ENCODE results near the gene OPRL1.
"Not testable (repeated sequence)": the region's sequence is repeated elsewhere in the genome, so short reads cannot be mapped to it uniquely, and the experiment has no call there.

OPRL1 gene

DNA sequence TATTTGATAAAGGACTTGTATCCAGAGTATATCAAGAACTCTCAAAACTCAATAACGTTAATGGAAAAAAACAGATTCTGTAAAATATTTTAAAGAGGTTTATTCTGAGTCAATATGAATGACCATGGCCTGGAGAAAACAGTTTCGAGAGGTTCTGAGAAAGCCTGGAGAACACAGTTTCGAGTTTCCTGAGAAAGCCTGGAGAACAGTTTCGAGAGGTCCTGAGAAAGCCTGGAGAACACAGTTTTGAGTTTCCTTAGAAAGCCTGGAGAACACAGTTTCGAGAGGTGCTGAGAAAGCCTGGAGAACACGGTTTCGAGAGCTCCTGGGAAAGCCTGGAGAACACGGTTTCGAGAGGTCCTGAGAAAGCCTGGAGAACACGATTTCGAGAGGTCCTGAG is 43.0 kb downstream of the OPRL1 start:
- not testable (repeated sequence) for DNase-seq

- not testable (repeated sequence) for DNase-seq
These were observed 43.6 kb downstream of the OPRL1 start for GRCh38 chr20:64123517-64123916.

- no peak for DNase-seq
These were observed 49.4 kb downstream of the OPRL1 start for GRCh38 chr20:64129146-64129782.

GRCh38 chr20:64130271-64130670 is 50.4 kb downstream of the OPRL1 start:
- no peak for DNase-seq

DNA sequence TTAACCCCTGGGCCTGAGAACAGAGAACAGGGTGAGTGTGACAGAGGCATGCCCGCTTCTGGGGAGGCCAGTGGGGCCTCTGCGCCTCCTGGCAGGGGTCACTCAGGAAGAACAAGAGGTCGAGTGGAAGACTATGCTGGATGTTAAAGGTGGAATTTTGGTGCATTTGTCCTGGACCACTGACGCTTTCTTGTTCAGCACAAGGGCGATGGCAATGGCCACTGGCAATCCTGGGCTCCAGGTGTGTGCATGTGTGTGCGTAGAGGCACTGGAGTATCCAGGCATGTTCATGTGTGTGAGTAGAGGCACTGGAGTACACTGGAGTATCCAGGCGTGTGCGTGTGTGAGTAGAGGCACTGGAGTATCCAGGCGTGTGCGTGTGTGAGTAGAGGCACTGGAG is 51.0 kb downstream of the OPRL1 start:
- no peak for DNase-seq

- DNase-seq, result peak; percentile 16
These were observed 51.5 kb downstream of the OPRL1 start for GRCh38 chr20:64131406-64131805.

DNA sequence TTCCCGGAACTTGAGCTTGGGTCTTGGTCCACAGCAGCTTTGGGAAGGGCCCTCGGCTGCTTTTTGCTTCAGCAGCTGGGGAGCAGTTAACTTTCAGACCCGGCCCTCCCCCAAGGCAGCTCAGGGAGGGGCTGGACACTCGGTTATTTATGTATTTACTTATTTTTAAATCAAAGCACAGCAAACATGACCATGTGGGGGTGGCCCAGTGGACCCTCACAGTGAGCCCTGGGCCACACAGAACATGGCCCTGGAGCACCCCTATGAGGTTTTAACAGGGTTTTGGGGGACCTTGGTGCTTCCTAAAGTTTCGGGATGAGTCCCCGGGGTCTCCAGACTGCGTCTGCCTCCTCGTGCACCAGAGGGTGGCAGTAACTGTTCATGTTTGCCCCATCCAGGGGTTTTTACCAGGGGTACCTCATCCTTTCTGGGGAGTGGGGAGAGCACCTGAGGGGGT is 54.1 kb downstream of the OPRL1 start:
- no peak for DNase-seq

DNA sequence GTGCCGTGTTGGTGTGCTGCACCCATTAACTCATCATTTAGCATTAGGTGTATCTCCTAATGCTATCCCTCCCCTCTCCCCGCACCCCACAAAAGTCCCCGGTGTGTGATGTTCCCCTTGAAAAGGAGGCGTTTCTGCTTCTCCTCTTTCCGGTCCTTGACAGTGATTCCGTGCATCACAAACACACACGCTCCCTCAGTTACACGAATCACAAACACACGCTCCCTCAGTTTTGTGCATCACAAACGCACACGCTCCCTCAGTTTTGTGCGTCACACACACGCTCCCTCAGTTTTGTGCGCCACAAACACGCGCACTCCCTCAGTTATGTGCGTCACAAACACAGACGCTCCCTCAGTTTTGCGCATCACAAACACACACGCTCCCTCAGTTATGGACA is 54.9 kb downstream of the OPRL1 start:
- not testable (repeated sequence) for DNase-seq

- no peak for DNase-seq
These were observed 56.3 kb downstream of the OPRL1 start for GRCh38 chr20:64136004-64136710.

GRCh38 chr20:64137598-64138031 is 57.7 kb downstream of the OPRL1 start:
- DNase-seq, result no peak

GRCh38 chr20:64138276-64138815 is 58.5 kb downstream of the OPRL1 start:
- no peak for DNase-seq

DNA sequence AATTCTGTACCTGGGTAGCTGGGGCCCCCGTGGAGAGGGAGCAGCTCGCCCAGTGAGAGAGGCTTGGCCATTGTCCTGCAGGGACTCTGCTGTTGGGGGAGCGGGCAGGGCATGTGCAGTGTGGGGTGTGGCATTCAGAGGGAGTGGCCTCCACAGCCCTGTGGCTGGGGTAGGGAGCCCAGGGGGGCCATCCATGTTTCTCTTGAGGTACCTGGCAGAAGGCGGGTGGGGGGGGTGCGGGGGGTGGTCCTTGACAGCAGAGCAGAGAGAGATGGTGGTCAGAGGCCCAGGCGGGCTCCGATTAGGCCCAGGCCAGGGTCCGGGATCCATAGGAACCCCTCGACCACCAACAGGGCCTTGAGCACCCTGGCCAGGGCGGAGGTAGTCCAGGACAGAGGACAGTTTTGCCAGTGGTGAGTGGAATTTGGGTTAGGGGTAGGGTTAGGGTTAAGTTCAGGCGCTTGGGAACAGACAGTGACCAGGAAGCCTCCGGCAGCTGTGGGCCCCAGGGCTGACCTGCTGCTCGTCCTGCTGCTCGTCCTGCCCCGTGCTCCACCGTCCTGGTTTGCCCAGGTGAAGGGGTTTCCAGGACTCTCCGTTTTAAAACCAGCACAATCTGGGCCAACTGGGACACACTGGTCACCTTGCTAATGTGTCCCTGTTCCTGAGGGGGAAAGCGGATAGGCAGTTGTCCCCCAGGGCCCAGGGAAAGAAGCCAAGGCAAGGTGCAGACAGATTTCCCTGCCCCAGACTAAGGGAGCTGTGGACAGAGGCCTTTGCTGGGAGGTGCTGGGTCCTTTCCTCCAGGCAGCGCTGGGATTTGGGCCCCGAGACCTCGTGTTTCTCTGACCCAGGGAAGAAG is 59.5 kb downstream of the OPRL1 start:
- DNase-seq, result no peak

- DNase-seq, result no peak
These were observed 60.4 kb downstream of the OPRL1 start for GRCh38 chr20:64140061-64140931.

DNA sequence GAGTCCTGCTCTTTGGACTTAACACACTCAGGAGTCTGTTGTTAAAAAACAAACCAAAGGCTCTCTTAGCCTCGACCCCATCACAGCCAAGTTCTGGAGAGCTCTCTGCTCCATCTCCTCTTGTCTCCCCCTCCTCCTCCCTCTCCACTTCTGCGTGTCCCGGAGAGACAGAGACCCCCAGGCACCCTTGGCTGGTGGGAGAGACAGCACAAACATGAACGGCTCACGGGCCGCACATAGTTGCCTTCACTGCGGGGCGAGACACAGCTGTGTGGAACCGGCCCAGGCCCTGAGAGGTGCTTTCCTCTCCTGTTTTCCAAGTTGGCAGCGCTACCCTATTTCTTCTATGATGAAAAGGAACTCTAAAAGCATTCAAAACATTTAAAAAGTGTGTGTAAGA is 61.1 kb downstream of the OPRL1 start:
- no peak for DNase-seq

DNA sequence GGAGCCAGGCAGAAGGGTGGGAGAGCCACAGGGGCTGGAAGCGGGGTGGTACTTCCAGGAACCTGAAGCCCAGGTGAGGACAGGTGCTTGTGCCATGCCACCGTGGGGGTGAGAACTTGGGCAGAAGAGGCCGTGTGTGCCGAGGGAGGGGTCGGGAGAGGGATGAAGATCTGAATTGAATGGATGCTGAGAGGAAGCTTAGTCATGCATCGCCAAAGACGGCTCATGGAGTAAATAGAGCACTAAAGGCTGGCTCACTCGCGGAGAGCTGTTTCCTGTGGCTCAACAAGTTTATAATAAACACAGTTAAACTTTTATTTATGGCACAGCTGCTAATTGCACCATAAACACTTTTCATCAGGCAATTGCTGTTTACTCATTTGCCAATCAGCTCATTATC is 62.7 kb downstream of the OPRL1 start:
- DNase-seq, result no peak

DNA sequence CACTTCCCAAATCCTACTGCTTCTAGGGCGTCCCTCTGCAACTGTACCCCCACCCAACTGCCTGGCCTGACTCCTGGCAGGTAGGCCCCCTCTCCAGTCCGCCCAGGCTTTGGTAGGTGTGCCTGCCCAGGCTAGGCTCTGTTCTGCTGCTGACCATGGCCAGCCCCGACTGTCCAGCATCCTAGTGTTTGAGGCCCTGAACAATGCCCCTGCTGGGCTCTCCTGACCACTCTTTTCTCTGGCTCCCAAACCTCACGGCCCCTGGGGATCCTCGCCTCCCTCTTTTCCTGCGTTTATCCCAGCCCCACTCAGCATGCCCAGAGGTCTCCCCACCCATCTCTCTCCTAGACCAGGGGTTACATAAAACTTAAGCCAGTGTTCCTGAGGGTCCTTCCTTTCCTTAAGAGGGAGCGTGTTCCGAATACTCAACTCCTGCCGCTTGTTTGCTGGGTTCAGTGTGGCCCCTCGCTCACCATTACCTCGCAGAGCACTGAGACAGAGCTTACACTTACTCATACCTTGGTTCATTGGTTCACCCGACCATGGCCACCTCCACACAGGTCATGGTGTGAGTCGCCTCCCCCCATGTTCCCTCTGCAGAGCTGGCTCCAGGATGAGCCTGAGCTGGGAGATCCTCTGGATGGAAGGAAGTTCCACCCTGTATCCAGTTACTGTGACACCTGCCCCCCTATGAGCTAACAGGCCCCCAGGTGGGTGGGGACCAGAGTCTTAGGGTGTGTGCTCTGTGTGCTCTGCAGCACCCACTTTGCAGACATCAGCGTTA is 63.3 kb downstream of the OPRL1 start:
- no peak for DNase-seq

- no peak for DNase-seq
These were observed 64.4 kb downstream of the OPRL1 start for GRCh38 chr20:64144144-64144912.

DNA sequence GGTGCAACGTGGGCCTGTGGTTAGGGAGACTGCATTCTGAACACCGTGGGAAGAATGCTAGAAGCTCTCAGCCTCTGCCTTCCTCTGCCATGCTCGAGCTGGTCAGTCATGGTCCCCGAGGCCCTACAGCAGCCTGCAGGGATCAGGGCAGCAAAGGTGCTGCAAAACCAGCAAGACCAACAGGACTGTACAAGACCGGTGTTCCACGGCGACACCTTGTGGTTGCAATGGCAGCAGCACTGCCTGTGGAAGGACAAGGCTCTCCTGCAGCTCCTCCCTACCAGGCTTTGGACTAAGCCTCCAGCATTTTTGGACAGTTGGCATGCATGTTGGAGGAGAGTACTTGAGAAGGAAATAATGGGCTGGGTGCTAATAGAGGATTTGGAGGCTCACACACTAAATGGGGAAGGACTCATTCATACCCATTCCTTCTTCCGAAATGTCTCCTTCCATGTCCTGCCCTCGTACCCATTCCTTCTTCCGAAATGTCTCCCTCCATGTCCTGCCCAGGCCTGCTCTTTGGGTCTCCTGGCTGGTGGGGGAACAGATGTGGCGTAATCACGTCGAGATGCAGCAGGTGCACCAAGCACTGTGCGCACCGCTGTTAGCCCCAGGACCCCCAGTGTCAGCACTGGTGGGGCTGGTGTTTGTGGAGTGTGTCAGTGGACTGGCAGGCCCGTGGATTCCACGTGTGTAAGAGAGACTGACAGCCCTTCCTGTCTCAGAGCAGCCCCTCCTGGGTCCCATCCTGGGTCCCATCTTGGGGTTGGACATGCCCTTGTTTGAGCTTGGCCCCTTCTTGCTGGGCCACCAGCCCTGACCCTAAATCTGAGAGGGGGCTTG is 65.8 kb downstream of the OPRL1 start:
- DNase-seq, result no peak

- DNase-seq, result no peak
These were observed 66.5 kb downstream of the OPRL1 start for GRCh38 chr20:64146301-64146935.
